HG03039 (cell line): Measurements from ENCODE around the gene HSPH1.

Experiments
- ATAC-seq: cut with Tn5 transposase; IDR thresholded peaks from one replicate; pipeline ENCODE4 v1.9.1; 2021; ENCODE audit warnings: mild to moderate bottlenecking, moderate library complexity; ENCODE audit not compliant: unreplicated experiment

The HSPH1 gene

GRCh38 chr13:31133621-31134020 is 28.1 kb downstream of the HSPH1 start:
- no peak for ATAC-seq

DNA sequence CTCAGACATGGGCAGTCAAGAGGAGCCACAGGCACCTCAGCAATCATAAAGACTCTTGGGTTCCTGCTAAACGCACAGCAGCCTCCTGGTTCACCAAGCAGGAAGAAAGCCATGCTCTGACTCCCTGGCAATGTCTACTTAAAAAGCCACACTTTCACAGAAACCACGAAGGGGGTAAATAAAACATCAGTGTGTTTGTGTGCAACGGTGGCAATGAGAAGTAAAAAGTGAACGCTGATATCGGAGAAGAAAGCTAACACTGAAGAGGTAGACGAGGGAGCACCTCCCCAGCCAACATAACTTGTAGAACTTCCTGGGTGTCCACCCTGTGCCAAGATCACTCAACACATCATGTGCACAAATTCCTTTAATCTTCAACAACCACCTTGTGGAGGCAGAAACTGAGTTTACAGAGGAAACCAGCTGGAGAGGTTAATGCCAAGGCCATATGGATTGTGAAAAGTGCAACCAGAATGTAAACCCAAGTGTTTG is 30.2 kb downstream of the HSPH1 start:
- ATAC-seq = no peak

- no peak for ATAC-seq
These were observed 32.3 kb downstream of the HSPH1 start for GRCh38 chr13:31129419-31129818.

- no peak for ATAC-seq
These were observed 37.5 kb downstream of the HSPH1 start for GRCh38 chr13:31124204-31124603.

DNA sequence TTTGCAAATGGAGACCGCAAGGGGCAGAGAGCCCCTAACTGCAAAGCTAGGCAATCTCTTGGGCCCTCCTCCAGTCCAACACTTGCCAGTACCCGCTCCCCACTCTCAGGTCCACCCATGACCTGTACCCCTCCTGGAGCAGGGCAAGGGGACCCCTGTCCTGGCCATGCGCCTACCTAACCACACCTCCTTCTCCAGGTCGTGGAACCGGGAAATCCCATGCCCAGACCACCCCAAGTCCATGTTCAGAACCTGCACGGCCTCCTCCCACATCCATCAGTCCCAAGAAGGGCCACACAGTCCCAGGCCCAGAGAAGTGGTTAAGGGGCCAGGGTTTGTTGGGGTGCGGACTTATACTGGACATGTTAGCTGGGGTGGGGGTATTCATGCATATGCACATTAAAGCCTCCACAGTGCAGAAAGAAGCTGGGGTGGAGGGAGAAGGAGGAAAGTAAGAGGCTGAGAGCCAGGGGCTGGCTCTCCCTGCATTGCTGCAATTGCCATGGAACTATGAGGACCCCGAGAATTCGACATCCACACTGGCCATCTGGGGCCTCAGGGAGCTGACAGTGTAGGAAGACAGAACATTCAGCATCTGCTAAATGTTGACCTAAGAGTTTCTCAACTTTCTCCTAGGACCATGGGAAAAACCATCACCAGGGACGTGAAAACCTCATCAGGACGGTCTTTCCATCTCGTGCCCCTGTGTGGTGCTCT is 39.0 kb downstream of the HSPH1 start:
- ATAC-seq = no peak

DNA sequence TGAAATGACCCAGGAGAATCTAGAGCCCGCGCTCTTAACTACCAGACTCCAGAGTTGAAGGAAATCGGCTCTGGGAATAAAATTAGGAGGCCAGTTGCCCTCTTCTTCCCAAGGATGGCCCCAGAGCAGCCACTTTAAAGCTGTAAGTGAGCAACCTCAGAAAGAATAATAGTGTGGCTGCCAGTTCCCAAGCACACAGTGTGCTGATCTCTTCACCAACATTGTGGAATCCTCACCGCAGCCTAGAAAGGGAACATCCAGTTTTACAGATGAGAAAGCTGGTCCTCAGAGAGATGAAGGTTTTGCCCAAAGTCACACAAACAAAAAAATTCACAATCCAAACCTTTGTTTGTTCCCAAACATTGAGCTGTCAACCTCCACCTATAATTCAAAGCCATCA is 39.6 kb downstream of the HSPH1 start:
- ATAC-seq = no peak

- ATAC-seq = no peak
These were observed 40.1 kb downstream of the HSPH1 start for GRCh38 chr13:31121379-31122140.

- ATAC-seq = no peak
These were observed 41.6 kb downstream of the HSPH1 start for GRCh38 chr13:31119966-31120700.

DNA sequence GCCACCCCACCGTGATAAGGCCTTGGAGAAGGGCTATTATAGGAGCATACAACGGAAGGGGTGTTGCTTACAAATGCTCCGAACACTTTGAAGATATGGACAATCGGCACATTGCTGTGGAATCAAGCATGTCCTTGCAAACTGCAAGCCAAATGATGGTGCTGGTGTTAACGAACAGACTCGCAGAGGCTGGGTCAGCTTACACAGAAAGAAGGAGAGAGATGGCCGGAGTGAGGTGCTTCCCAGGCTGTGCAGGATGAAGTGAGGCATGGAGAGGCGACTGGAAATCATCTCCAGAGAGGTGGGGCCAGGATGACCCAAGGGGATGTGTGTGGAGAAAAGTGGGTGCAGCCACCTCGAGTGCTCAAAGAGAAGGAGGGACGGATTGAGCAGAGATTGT is 42.2 kb downstream of the HSPH1 start:
- ATAC-seq = no peak

DNA sequence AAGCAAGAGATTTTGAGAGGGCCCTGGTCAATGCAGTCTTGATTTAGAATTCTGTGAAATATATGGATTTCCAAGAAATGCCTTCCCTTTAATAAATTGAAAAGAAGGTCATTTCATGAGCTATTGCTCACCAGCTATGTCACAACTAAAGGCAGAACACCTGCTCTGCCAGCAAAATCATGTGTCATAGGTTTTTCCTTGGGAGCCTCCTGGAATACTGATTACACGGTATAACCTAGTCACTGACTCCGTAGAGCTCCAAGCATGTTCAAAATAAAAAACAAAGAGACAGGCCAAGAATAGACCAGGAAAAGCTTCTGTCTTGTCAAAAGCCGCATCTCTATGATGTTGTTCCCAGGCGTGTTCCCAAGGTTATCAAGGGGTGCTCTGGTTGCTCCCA is 45.5 kb downstream of the HSPH1 start:
- no peak for ATAC-seq

GRCh38 chr13:31115616-31116015 is 46.1 kb downstream of the HSPH1 start:
- ATAC-seq = no peak

DNA sequence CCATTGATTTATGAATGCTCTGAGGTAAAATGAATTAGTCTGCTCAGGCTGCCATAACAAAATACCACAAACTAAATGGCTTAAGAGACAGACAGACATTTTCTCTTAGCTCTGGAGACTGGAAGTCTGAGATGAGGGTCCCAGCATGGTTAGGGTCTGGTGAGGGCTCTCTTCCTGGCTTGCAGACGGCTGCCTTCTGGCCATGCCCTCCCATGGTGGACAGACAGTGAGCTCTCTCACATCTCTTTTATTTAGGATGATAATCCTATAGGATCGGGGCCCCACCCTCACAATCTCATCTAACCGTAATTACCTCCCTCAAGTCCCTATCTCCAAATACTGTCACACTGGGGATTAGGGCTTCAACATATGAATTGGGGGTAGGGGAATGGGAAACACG is 47.1 kb downstream of the HSPH1 start:
- no peak for ATAC-seq

DNA sequence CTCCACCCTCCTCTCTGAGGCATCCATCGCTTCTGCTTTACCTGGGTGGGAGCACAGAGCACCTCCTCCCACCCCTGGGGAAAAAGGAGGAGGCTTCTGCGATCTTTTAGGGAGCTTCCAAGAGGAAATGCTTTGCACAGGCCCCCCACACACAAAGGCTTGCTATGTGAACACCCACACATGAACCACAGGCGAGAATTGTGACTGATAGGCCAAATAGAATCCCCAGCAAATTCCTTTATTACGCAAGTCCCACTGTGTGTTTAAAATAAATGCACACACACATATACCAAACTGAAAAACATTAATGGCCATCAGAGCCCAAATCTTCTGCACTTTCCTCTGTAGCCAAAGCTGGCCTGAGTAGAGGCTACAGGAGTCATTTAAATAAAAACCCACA is 50.6 kb downstream of the HSPH1 start:
- ATAC-seq = no peak

- no peak for ATAC-seq
These were observed 51.1 kb downstream of the HSPH1 start for GRCh38 chr13:31110617-31111016.

- no peak for ATAC-seq
These were observed 51.5 kb downstream of the HSPH1 start for GRCh38 chr13:31110169-31110568.

GRCh38 chr13:31107109-31107508 is 54.6 kb downstream of the HSPH1 start:
- ATAC-seq = no peak

- no peak for ATAC-seq
These were observed 55.8 kb downstream of the HSPH1 start for GRCh38 chr13:31105856-31106255.

DNA sequence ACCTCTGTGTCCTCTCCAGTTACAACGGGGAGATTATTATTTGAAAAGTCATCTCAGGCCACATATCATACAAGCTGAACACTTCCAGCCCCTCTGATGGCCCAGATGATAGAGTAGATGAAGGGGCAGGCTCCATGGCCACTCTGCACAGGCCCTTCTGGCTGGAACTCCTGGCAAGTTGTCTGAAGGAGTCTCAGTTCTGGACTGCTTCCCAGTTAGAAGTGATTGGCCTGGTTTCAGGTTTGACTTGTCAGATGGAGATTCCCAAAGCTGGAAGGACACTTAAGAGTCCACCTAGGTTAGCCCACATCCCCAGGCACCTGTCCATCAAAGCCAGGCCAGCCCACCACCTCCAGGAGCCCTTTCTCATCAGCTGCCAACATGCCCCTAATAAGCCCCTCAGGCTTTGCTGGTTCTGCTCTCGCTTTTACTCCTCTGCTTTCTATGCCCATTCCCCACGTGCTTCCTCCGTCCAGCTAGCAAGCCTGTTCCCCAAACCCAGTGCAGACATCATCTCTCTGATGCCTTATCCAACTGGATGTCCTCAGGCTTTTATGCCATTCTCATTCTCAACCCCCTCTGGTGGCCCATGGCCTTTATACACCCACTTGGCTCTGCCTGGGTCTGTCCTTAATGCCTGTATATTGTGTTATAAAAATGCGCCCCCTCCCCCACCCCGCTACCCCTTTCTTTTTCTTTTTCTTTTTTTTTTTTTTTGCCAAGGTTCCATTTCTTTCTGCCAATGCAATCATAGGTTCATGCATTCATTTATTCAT is 56.5 kb downstream of the HSPH1 start:
- ATAC-seq = no peak

GRCh38 chr13:31102905-31103304 is 58.8 kb downstream of the HSPH1 start:
- no peak for ATAC-seq

DNA sequence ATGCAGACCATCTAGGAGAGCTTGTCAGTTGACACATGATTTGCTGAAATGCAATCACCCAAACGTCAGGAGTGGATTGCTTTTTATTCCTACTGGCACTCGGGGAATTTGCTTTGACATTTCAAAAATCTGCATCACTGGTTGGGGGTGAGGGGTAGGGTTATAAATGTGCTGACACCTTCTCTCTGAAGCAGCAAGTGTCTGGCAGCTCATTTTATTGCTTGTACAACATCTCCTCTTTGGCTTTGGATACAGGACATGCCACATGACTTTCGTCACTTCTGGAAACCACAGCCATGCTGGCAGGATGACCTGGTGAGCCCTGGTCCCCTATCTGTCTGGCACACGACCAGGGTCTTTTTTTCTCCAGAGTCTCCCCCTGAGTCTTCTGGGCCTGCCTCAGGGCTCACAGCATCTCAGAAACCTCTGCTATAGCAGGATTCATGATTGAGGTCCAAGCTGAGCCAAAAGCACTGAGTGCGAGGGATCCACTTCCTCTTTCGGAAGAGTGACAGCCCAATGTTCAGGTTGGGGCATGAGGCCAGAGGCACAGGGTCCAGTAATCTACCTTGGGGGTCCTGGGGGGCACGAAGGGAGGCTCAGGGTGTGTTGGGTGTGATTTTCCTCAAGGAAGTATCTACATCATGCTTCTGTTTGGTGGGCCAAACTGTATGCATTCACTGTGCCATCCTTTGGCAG is 60.1 kb downstream of the HSPH1 start:
- ATAC-seq = no peak
